Adipocyte (in vitro differentiated cells): ENCODE measurements around the gene STX11.
A peak's percentile ranks its signal among the peaks of the same experiment; 100 is the strongest.

Experiments used
- DNase-seq: peaks from one replicate; pipeline ENCODE4 v3.0.0-alpha.2; 2015; ENCODE audit warnings: low read depth
- H3K27me3 ChIP-seq: replicated peaks from 2 replicates; pipeline ENCODE4 v1.7.0; 2013; ENCODE audit warnings: mild to moderate bottlenecking, low read length, moderate library complexity; ENCODE audit not compliant: control insufficient read depth, insufficient read depth
- H3K36me3 ChIP-seq: 2 replicates; pipeline ENCODE4 v1.7.0; 2013; ENCODE audit warnings: low read length, mild to moderate bottlenecking, moderate library complexity; ENCODE audit not compliant: control insufficient read depth, insufficient read depth, severe bottlenecking
- H3K4me1 ChIP-seq: 2 replicates; pipeline ENCODE4 v1.7.0; 2013; ENCODE audit warnings: mild to moderate bottlenecking, low read length, moderate library complexity; ENCODE audit not compliant: control insufficient read depth, insufficient read depth
- H3K4me3 ChIP-seq: 2 replicates; pipeline ENCODE4 v1.7.0; 2013; ENCODE audit warnings: mild to moderate bottlenecking, low read length, moderate library complexity
- H3K9ac ChIP-seq: 2 replicates; pipeline ENCODE4 v1.7.0; 2013; ENCODE audit warnings: mild to moderate bottlenecking, low read length, moderate library complexity
- H3K9me3 ChIP-seq: 2 replicates; pipeline ENCODE4 v1.7.0; 2013; ENCODE audit warnings: mild to moderate bottlenecking, low read length, moderate library complexity; ENCODE audit not compliant: control insufficient read depth

The STX11 gene

GRCh38 chr6:144149894-144150709 lies at the start of gene STX11:
TSS of gene STX11 (plus strand) at chr6:144150517. CDS start at chr6:144186628, 36,111 bp downstream.
- Histone ChIP-seq H3K4me3 (peak within 1 kb of the TSS; percentile 88), H3K9me3 (no peaks in the 10 kb centered on the region), H3K36me3 (no peaks in the 10 kb centered on the region), H3K4me1 (peaks cover 10% of the 10 kb centered on the region), H3K27me3 (no peaks in the 10 kb centered on the region), H3K9ac (peak within 1 kb of the TSS; percentile 73)
- peak; percentile 74 for DNase-seq

- H3K36me3 ChIP-seq, result no peaks in the 10 kb centered on the region
- no peak for DNase-seq
- no peaks in the 10 kb centered on the region for H3K27me3 ChIP-seq
- H3K9me3 ChIP-seq, result no peaks in the 10 kb centered on the region
- H3K9ac ChIP-seq, result no peak overlapping the region
- no peaks in the 10 kb centered on the region for H3K4me1 ChIP-seq
- H3K4me3 ChIP-seq, result no peak overlapping the region
Measured at GRCh38 chr6:144103026-144103563, 47.2 kb upstream of the STX11 start.

- H3K9me3 ChIP-seq, result no peaks in the 10 kb centered on the region
- no peaks in the 10 kb centered on the region for H3K4me1 ChIP-seq
- no peaks in the 10 kb centered on the region for H3K36me3 ChIP-seq
- H3K9ac ChIP-seq, result no peak overlapping the region
- H3K27me3 ChIP-seq, result no peaks in the 10 kb centered on the region
- no peak for DNase-seq
- H3K4me3 ChIP-seq, result no peak overlapping the region
Measured at GRCh38 chr6:144104488-144104887, 45.8 kb upstream of the STX11 start.

- no peaks in the 10 kb centered on the region for H3K36me3 ChIP-seq
- H3K9me3 ChIP-seq, result no peaks in the 10 kb centered on the region
- DNase-seq, result peak; percentile 90
- H3K27me3 ChIP-seq, result no peaks in the 10 kb centered on the region
- H3K4me1 ChIP-seq, result no peaks in the 10 kb centered on the region
- H3K9ac ChIP-seq, result no peak overlapping the region
- no peak overlapping the region for H3K4me3 ChIP-seq
Measured at GRCh38 chr6:144104898-144105487, 45.3 kb upstream of the STX11 start.

- Histone ChIP-seq H3K9me3 (no peaks in the 10 kb centered on the region), H3K4me3 (no peak overlapping the region), H3K9ac (no peak overlapping the region), H3K36me3 (no peaks in the 10 kb centered on the region), H3K27me3 (no peaks in the 10 kb centered on the region), H3K4me1 (no peaks in the 10 kb centered on the region)
- DNase-seq, result no peak
Measured at GRCh38 chr6:144106206-144106605, 44.1 kb upstream of the STX11 start.

GRCh38 chr6:144110210-144110609 lies 40.1 kb upstream of the STX11 start:
- no peak overlapping the region for H3K9ac ChIP-seq
- H3K36me3 ChIP-seq, result no peaks in the 10 kb centered on the region
- H3K4me1 ChIP-seq, result no peaks in the 10 kb centered on the region
- H3K4me3 ChIP-seq, result no peak overlapping the region
- no peaks in the 10 kb centered on the region for H3K27me3 ChIP-seq
- H3K9me3 ChIP-seq, result no peaks in the 10 kb centered on the region
- no peak for DNase-seq

GRCh38 chr6:144113366-144113765 lies 37.0 kb upstream of the STX11 start:
- H3K36me3 ChIP-seq, result no peaks in the 10 kb centered on the region
- no peaks in the 10 kb centered on the region for H3K27me3 ChIP-seq
- no peak for DNase-seq
- no peak overlapping the region for H3K4me3 ChIP-seq
- H3K9me3 ChIP-seq, result no peaks in the 10 kb centered on the region
- H3K4me1 ChIP-seq, result no peaks in the 10 kb centered on the region
- no peak overlapping the region for H3K9ac ChIP-seq

GRCh38 chr6:144115219-144115618 lies 35.1 kb upstream of the STX11 start:
- Histone ChIP-seq H3K36me3 (no peaks in the 10 kb centered on the region), H3K9me3 (no peaks in the 10 kb centered on the region), H3K9ac (no peak overlapping the region), H3K27me3 (no peaks in the 10 kb centered on the region), H3K4me1 (no peaks in the 10 kb centered on the region), H3K4me3 (no peak overlapping the region)
- DNase-seq, result no peak

GRCh38 chr6:144119376-144119775 lies 30.9 kb upstream of the STX11 start:
- Histone ChIP-seq H3K4me3 (no peak overlapping the region), H3K36me3 (no peaks in the 10 kb centered on the region), H3K9ac (no peak overlapping the region), H3K9me3 (no peaks in the 10 kb centered on the region), H3K4me1 (no peaks in the 10 kb centered on the region), H3K27me3 (no peaks in the 10 kb centered on the region)
- DNase-seq, result no peak

GRCh38 chr6:144122861-144123260 lies 27.5 kb upstream of the STX11 start:
- H3K9me3 ChIP-seq, result no peaks in the 10 kb centered on the region
- H3K36me3 ChIP-seq, result no peaks in the 10 kb centered on the region
- no peak for DNase-seq
- no peak overlapping the region for H3K4me3 ChIP-seq
- no peaks in the 10 kb centered on the region for H3K4me1 ChIP-seq
- H3K9ac ChIP-seq, result no peak overlapping the region
- H3K27me3 ChIP-seq, result no peaks in the 10 kb centered on the region

- H3K4me3 ChIP-seq, result no peak overlapping the region
- no peaks in the 10 kb centered on the region for H3K36me3 ChIP-seq
- H3K4me1 ChIP-seq, result no peaks in the 10 kb centered on the region
- DNase-seq, result no peak
- no peaks in the 10 kb centered on the region for H3K27me3 ChIP-seq
- H3K9ac ChIP-seq, result no peak overlapping the region
- no peaks in the 10 kb centered on the region for H3K9me3 ChIP-seq
Measured at GRCh38 chr6:144123421-144123820, 26.9 kb upstream of the STX11 start.
